Hepatocyte (in vitro differentiated cells): ENCODE measurements around the gene C1orf122.

ENCODE experiments used
- EZH2 ChIP-seq: fragments of 200-600 bp; sonication (generic); IDR thresholded peaks from 2 replicates; pipeline ENCODE4 v1.6.1; 2016; ENCODE audit warnings: antibody characterized with exemption, mild to moderate bottlenecking, borderline replicate concordance
- EZH2phosphoT487 ChIP-seq: fragments of 200-600 bp; sonication (generic); IDR thresholded peaks from one replicate; pipeline ENCODE4 v1.6.1; 2018; ENCODE audit warnings: antibody characterized with exemption, mild to moderate bottlenecking, low read depth, moderate library complexity; ENCODE audit not compliant: unreplicated experiment, severe bottlenecking
- TF ChIP-seq, protein P1 (sequence below): fragments of 200-600 bp; sonication (generic); IDR thresholded peaks from 2 replicates; pipeline ENCODE4 v1.5.1; 2016; ENCODE audit warnings: antibody characterized with exemption, mild to moderate bottlenecking; ENCODE audit not compliant: poor library complexity

- TF ChIP-seq, protein P1, sequence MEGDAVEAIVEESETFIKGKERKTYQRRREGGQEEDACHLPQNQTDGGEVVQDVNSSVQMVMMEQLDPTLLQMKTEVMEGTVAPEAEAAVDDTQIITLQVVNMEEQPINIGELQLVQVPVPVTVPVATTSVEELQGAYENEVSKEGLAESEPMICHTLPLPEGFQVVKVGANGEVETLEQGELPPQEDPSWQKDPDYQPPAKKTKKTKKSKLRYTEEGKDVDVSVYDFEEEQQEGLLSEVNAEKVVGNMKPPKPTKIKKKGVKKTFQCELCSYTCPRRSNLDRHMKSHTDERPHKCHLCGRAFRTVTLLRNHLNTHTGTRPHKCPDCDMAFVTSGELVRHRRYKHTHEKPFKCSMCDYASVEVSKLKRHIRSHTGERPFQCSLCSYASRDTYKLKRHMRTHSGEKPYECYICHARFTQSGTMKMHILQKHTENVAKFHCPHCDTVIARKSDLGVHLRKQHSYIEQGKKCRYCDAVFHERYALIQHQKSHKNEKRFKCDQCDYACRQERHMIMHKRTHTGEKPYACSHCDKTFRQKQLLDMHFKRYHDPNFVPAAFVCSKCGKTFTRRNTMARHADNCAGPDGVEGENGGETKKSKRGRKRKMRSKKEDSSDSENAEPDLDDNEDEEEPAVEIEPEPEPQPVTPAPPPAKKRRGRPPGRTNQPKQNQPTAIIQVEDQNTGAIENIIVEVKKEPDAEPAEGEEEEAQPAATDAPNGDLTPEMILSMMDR: no peak
- no peak for TF ChIP-seq EZH2phosphoT487
- TF ChIP-seq EZH2: no peak
These were observed 6.7 kb downstream of the C1orf122 start for GRCh38 chr1:37814252-37814651.
